ENCODE data around the gene NHLRC1. TPM values are rescaled to one million over a fixed set of nuclear protein-coding genes. Genes with fewer than 3 reads are reported as not detected.

The NHLRC1 gene
- total and polyA plus RNA-seq, 9 of the 15 experiments (the other 6 are each of a cell fraction or from before 2014, with no cell fraction given): not detected

DNA sequence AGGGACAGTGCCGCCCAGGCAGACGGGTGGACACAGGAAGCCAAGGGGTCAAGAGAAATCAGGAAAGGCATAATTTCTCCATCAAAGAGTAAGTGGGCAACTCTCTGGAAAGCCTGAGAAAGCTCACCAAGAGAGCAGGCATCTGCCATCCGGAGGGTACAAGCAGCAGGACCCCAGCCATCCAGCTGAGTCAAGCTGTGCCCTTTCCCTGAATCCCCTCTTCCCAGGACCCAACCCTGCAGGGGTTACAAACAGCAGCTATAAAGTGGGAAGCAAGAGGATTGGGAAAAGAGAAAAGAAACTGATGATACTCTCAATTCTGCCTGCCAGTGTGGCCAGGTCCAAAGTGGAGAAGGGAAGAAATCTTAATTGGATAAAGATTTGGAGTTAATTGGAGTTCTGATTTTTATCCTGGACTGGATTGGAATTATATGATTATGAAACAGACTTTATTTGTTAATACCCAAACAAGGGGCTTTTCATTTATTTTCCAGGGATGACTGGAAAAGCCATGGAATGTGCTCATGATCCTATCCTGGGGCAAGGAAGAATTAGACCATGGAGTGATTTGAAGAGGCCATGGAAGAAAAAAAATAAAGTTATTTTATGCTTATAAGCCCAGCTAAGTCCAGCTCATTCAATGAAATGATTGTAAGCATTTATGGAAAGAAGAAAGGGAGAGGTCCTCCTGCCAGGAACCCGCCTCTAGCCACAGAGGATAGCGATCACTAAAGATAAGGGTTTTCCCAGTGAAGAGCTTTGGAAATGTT is 34.9 kb downstream of the NHLRC1 start:
- in situ Hi-C loops (cut with MboI) (no loop called here), intact Hi-C loops (cut with micrococcal nuclease) (no loop called here)
- H3K79me2 ChIP-seq (ENCODE audit: control insufficient read depth, insufficient read depth, low read length): no peaks in the 10 kb centered on the region
- no TSS peak for BruUV-seq (replicated peaks)
- no peaks in the 10 kb centered on the region; a peak in 1 of 5 replicates for H3K4me1 ChIP-seq (replicated peaks in 1 of 2; ENCODE audit: control insufficient read depth in 2 of 2, insufficient read depth in 2 of 2, low read length in 2 of 2)
- 41% methylated on average over 5 of the region's 5 CpGs for WGBS (ENCODE audit: insufficient coverage, low coverage, missing lambda C conversion rate)
- H3K4me2 ChIP-seq (ENCODE audit: insufficient read depth, low read length): no peak overlapping the region
- peaks cover 25% of the 10 kb centered on the region for H3K9me3 ChIP-seq (replicated peaks; ENCODE audit: control insufficient read depth, insufficient read depth, low read depth, low read length)
- H4K20me1 ChIP-seq (replicated peaks; ENCODE audit: control insufficient read depth, insufficient read depth, low read length): no peaks in the 10 kb centered on the region
- no peak overlapping the region for H2AFZ ChIP-seq (ENCODE audit: low read depth, low read length)
- POLR2A ChIA-PET: no interaction called here
- ATAC-seq (no peak), DNase-seq (ENCODE audit: extremely low read depth in 1 of 4, low spot score in 3 of 4) (no peak), FAIRE-seq (no peak)
- no peaks in the 10 kb centered on the region for H3K9me1 ChIP-seq (ENCODE audit: control insufficient read depth, insufficient read depth, low read length)
- H3K27ac ChIP-seq (ENCODE audit: extremely low read depth, low read depth, low read length): no peak overlapping the region
- no peaks in the 10 kb centered on the region for H3K27me3 ChIP-seq (ENCODE audit: control insufficient read depth in 2 of 2, insufficient read depth in 2 of 2, low read length in 2 of 2)
- CTCF ChIA-PET (ENCODE audit: low intra/inter-chr PET ratio): no interaction called here
- H3K36me3 ChIP-seq (ENCODE audit: control insufficient read depth, insufficient read depth, low read length): no peaks in the 10 kb centered on the region
- H3K9ac ChIP-seq (ENCODE audit: insufficient read depth in 1 of 2, low read depth in 2 of 2, low read length in 2 of 2): no peak overlapping the region
- no peak overlapping the region for H3K4me3 ChIP-seq
- no peak for TF ChIP-seq NCOA4 (IDR thresholded peaks at IDR 0.05; ENCODE audit: partially characterized antibody)
- no peak for TF ChIP-seq SIN3A (IDR thresholded peaks at IDR 0.05; ENCODE audit: borderline replicate concordance in 2 of 2, control insufficient read depth in 1 of 2, low read depth in 2 of 2, low read length in 2 of 2)

DNA sequence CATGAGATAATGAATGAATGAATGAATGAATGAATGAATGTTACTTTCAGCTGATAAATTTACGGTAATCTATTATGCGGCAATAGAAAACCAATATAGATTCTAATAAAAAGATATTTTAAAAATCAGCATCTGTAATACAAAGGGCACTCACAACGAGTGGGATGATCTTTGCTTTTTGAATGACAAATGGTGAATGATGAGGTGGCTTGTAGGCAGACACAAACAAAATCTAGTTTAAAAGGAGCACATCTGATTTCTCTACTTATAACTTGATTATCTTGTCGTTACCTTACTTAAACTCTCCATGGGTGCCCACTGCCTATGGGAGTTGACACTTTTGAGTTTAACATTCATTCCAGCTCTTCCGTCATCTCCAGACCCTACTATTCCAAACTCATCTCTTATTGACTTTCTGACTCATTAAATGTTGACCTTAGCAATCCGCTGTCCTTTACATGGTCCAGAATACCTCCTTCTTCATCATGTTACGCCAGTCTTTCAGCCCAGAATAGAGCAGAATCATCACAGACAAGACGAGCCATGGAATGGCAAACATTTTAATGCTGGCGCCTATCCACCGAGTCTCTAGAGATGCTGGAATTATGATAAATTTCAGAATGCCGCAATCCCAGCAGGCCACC is 41.3 kb downstream of the NHLRC1 start:
- DNase-seq (ENCODE audit: extremely low read depth in 1 of 4, low spot score in 3 of 4) (no peak), FAIRE-seq (no peak), ATAC-seq (no peak)
- Histone ChIP-seq H3K27ac (ENCODE audit: extremely low read depth, low read depth, low read length) (no peak overlapping the region), H3K4me3 (no peak overlapping the region), H2AFZ (ENCODE audit: low read depth, low read length) (no peak overlapping the region), H3K9me3 (replicated peaks; ENCODE audit: control insufficient read depth, insufficient read depth, low read depth, low read length) (no peaks in the 10 kb centered on the region), H3K27me3 (ENCODE audit: control insufficient read depth in 2 of 2, insufficient read depth in 2 of 2, low read length in 2 of 2) (no peaks in the 10 kb centered on the region), H3K9ac (ENCODE audit: insufficient read depth in 1 of 2, low read depth in 2 of 2, low read length in 2 of 2) (no peak overlapping the region), H3K9me1 (ENCODE audit: control insufficient read depth, insufficient read depth, low read length) (no peaks in the 10 kb centered on the region), H3K4me1 (replicated peaks in 1 of 2; ENCODE audit: control insufficient read depth in 2 of 2, insufficient read depth in 2 of 2, low read length in 2 of 2) (no peaks in the 10 kb centered on the region; a peak in 1 of 5 replicates), H3K4me2 (ENCODE audit: insufficient read depth, low read length) (no peak overlapping the region), H3K36me3 (ENCODE audit: control insufficient read depth, insufficient read depth, low read length) (no peaks in the 10 kb centered on the region), H4K20me1 (replicated peaks; ENCODE audit: control insufficient read depth, insufficient read depth, low read length) (no peaks in the 10 kb centered on the region), H3K79me2 (ENCODE audit: control insufficient read depth, insufficient read depth, low read length) (no peaks in the 10 kb centered on the region)
- in situ Hi-C loops (cut with MboI) (no loop called here), intact Hi-C loops (cut with micrococcal nuclease) (no loop called here)
- BruUV-seq (replicated peaks): no TSS peak
- ChIA-PET POLR2A (no interaction called here), CTCF (ENCODE audit: low intra/inter-chr PET ratio) (no interaction called here)
- TF ChIP-seq FOXA3 (CRISPR knock-in tag; conservative IDR thresholded peaks at IDR 0.05 in 1 of 2, IDR thresholded peaks at IDR 0.05 in 1 of 2): peak in 1 of 2 experiments; percentile 32; a peak in 2 of 4 replicates
- no peak for TF ChIP-seq MTF1 (CRISPR knock-in tag; IDR thresholded peaks at IDR 0.05; ENCODE audit: borderline replicate concordance)
- 58% methylated on average over 11 of the region's 11 CpGs for WGBS (ENCODE audit: insufficient coverage, low coverage, missing lambda C conversion rate)

Data from K562 (cell line).